ENCODE measurements around the gene IL1RAPL1.

The IL1RAPL1 gene

GRCh38 chrX:29143756-29144155 is 556.5 kb downstream of the IL1RAPL1 start:
- H3K4me3 ChIP-seq (ENCODE audit: low read length) = no peak overlapping the region
- DNase-seq (ENCODE audit: low read depth) = no peak
- no peak for TF ChIP-seq CTCF (conservative IDR thresholded peaks at IDR 0.05; ENCODE audit: low read length)

GRCh38 chrX:29145316-29145715 is 558.1 kb downstream of the IL1RAPL1 start:
- no peak overlapping the region for H3K4me3 ChIP-seq (ENCODE audit: low read length)
- DNase-seq (ENCODE audit: low read depth) = no peak
- TF ChIP-seq CTCF (conservative IDR thresholded peaks at IDR 0.05; ENCODE audit: low read length) = no peak

GRCh38 chrX:29148511-29148910 is 561.3 kb downstream of the IL1RAPL1 start:
- TF ChIP-seq CTCF (conservative IDR thresholded peaks at IDR 0.05; ENCODE audit: low read length) = no peak
- no peak overlapping the region for H3K4me3 ChIP-seq (ENCODE audit: low read length)
- no peak for DNase-seq (ENCODE audit: low read depth)

GRCh38 chrX:29155286-29155685 is 568.0 kb downstream of the IL1RAPL1 start:
- H3K4me3 ChIP-seq (ENCODE audit: low read length) = no peak overlapping the region
- no peak for DNase-seq (ENCODE audit: low read depth)
- no peak for TF ChIP-seq CTCF (conservative IDR thresholded peaks at IDR 0.05; ENCODE audit: low read length)

GRCh38 chrX:29172880-29173279 is 585.6 kb downstream of the IL1RAPL1 start:
- no peak overlapping the region for H3K4me3 ChIP-seq (ENCODE audit: low read length)
- TF ChIP-seq CTCF (conservative IDR thresholded peaks at IDR 0.05; ENCODE audit: low read length) = no peak
- no peak for DNase-seq (ENCODE audit: low read depth)

GRCh38 chrX:29187264-29187663 is 600.0 kb downstream of the IL1RAPL1 start:
- H3K4me3 ChIP-seq (ENCODE audit: low read length) = no peak overlapping the region
- TF ChIP-seq CTCF (conservative IDR thresholded peaks at IDR 0.05; ENCODE audit: low read length) = no peak
- no peak for DNase-seq (ENCODE audit: low read depth)

GRCh38 chrX:29196501-29196900 is 609.3 kb downstream of the IL1RAPL1 start:
- no peak for TF ChIP-seq CTCF (conservative IDR thresholded peaks at IDR 0.05; ENCODE audit: low read length)
- DNase-seq (ENCODE audit: low read depth) = no peak
- no peak overlapping the region for H3K4me3 ChIP-seq (ENCODE audit: low read length)

All from AG10803 (cell line).